ENCODE results near the gene MTMR11. TPM values are rescaled to one million over a fixed set of nuclear protein-coding genes. Genes with fewer than 3 reads are reported as not detected.

Gene MTMR11
- total RNA-seq, 1 experiment from 2014 or later = 10.5 TPM

DNA sequence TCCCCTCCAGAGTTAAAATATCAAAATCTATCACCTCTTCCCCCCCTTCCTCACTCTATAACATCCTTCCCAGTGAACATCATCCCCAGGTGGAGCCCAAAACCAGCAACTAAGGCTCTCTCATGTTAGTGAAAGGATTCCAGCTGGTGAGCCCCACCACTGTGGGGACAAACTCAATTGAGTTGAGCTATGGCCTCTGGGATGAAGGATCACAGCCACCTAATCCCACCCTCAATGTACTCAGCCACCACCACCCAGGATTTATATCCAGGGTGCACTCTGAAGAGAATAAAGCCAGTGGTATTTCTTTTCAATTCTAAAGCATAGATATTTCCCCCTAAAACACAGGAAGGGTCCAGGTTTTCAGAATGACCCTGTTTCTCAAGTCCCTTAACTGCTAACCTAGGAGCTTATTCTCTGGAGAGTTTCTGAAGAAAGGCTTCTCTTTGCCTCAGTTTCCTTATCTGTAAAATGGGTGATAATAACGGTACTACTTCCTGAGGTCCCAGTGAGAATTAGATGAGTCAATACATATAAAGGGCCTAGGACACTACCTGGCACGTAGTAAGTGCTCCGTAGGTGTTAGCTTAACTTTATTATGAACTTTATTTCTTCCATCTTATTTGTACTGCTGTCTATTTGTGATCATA, 53.0 kb downstream of the MTMR11 start:
- Histone ChIP-seq H3K79me2 (ENCODE audit: insufficient read depth, low read length) (no peaks in the 10 kb centered on the region), H3K9me2 (ENCODE audit: insufficient read depth) (no peaks in the 10 kb centered on the region), H4K20me1 (ENCODE audit: insufficient read depth) (no peaks in the 10 kb centered on the region), H3K27ac (ENCODE audit: low read depth, low read length) (peak overlapping the region; percentile 91; the same call in 1 of the 2 replicates), H3K36me3 (ENCODE audit: control insufficient read depth in 1 of 2, insufficient read depth in 2 of 2, low read length in 2 of 2) (no peaks in the 10 kb centered on the region), H2AFZ (ENCODE audit: low read depth, low read length, poor library complexity, severe bottlenecking) (no peak overlapping the region), H3K4me2 (ENCODE audit: low read length) (peak overlapping the region; percentile 91; the same call in 1 of the 2 replicates), H3K27me3 (ENCODE audit: insufficient read depth, low read length) (no peaks in the 10 kb centered on the region), H3K4me3 (replicated peaks in 1 of 2; ENCODE audit: low read depth in 1 of 2, low read length in 2 of 2) (no peak overlapping the region), H3K9ac (ENCODE audit: low read length) (no peak overlapping the region), H3K9me3 (ENCODE audit: control insufficient read depth in 1 of 2, insufficient read depth in 1 of 2, low read depth in 1 of 2, low read length in 2 of 2) (no peaks in the 10 kb centered on the region), H3K4me1 (ENCODE audit: control insufficient read depth in 1 of 2, insufficient read depth in 2 of 2, low read length in 2 of 2) (peaks cover 14 to 37% of the 10 kb centered on the region in 2 experiments)
- TF ChIP-seq TCF7L2 (IDR thresholded peaks at IDR 0.05; ENCODE audit: borderline replicate concordance, extremely low read depth, insufficient read depth, insufficient read length) (no peak), ZFX (IDR thresholded peaks at IDR 0.05) (no peak), EZH2phosphoT487 (IDR thresholded peaks at IDR 0.05; ENCODE audit: borderline replicate concordance) (no peak), SP1 (IDR thresholded peaks at IDR 0.05; ENCODE audit: low read depth) (no peak), ZNF274 (IDR thresholded peaks at IDR 0.05; ENCODE audit: low read depth, low read length) (no peak), EGR1 (IDR thresholded peaks at IDR 0.05; ENCODE audit: low read depth) (no peak), JUND (IDR thresholded peaks at IDR 0.05) (no peak), YY1 (IDR thresholded peaks at IDR 0.05; ENCODE audit: extremely low read depth, insufficient replicate concordance, low read depth, low read length) (no peak), RAD21 (IDR thresholded peaks at IDR 0.05; ENCODE audit: low read depth) (no peak), ELF1 (IDR thresholded peaks at IDR 0.05; ENCODE audit: borderline replicate concordance, low read depth) (no peak), CEBPB (IDR thresholded peaks at IDR 0.05; ENCODE audit: low read depth) (no peak), CBX3 (IDR thresholded peaks at IDR 0.05; ENCODE audit: low read depth) (no peak), EZH2 (IDR thresholded peaks at IDR 0.05) (no peak), SIN3A (IDR thresholded peaks at IDR 0.05; ENCODE audit: low read depth) (no peak), POLR2A (IDR thresholded peaks at IDR 0.05; ENCODE audit: borderline replicate concordance, extremely low read depth, insufficient read depth, insufficient read length) (no peak), SRF (IDR thresholded peaks at IDR 0.05; ENCODE audit: low read depth) (no peak), POLR2AphosphoS5 (IDR thresholded peaks at IDR 0.05; ENCODE audit: low read depth, low read length) (no peak)
- TF ChIP-seq, protein P1, sequence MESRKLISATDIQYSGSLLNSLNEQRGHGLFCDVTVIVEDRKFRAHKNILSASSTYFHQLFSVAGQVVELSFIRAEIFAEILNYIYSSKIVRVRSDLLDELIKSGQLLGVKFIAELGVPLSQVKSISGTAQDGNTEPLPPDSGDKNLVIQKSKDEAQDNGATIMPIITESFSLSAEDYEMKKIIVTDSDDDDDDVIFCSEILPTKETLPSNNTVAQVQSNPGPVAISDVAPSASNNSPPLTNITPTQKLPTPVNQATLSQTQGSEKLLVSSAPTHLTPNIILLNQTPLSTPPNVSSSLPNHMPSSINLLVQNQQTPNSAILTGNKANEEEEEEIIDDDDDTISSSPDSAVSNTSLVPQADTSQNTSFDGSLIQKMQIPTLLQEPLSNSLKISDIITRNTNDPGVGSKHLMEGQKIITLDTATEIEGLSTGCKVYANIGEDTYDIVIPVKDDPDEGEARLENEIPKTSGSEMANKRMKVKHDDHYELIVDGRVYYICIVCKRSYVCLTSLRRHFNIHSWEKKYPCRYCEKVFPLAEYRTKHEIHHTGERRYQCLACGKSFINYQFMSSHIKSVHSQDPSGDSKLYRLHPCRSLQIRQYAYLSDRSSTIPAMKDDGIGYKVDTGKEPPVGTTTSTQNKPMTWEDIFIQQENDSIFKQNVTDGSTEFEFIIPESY (IDR thresholded peaks at IDR 0.05; ENCODE audit: extremely low read depth, insufficient replicate concordance, low read length) = no peak
- TF ChIP-seq, protein P2, sequence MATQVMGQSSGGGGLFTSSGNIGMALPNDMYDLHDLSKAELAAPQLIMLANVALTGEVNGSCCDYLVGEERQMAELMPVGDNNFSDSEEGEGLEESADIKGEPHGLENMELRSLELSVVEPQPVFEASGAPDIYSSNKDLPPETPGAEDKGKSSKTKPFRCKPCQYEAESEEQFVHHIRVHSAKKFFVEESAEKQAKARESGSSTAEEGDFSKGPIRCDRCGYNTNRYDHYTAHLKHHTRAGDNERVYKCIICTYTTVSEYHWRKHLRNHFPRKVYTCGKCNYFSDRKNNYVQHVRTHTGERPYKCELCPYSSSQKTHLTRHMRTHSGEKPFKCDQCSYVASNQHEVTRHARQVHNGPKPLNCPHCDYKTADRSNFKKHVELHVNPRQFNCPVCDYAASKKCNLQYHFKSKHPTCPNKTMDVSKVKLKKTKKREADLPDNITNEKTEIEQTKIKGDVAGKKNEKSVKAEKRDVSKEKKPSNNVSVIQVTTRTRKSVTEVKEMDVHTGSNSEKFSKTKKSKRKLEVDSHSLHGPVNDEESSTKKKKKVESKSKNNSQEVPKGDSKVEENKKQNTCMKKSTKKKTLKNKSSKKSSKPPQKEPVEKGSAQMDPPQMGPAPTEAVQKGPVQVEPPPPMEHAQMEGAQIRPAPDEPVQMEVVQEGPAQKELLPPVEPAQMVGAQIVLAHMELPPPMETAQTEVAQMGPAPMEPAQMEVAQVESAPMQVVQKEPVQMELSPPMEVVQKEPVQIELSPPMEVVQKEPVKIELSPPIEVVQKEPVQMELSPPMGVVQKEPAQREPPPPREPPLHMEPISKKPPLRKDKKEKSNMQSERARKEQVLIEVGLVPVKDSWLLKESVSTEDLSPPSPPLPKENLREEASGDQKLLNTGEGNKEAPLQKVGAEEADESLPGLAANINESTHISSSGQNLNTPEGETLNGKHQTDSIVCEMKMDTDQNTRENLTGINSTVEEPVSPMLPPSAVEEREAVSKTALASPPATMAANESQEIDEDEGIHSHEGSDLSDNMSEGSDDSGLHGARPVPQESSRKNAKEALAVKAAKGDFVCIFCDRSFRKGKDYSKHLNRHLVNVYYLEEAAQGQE (IDR thresholded peaks at IDR 0.05; ENCODE audit: low read depth) = no peak
- TF ChIP-seq, protein P3, sequence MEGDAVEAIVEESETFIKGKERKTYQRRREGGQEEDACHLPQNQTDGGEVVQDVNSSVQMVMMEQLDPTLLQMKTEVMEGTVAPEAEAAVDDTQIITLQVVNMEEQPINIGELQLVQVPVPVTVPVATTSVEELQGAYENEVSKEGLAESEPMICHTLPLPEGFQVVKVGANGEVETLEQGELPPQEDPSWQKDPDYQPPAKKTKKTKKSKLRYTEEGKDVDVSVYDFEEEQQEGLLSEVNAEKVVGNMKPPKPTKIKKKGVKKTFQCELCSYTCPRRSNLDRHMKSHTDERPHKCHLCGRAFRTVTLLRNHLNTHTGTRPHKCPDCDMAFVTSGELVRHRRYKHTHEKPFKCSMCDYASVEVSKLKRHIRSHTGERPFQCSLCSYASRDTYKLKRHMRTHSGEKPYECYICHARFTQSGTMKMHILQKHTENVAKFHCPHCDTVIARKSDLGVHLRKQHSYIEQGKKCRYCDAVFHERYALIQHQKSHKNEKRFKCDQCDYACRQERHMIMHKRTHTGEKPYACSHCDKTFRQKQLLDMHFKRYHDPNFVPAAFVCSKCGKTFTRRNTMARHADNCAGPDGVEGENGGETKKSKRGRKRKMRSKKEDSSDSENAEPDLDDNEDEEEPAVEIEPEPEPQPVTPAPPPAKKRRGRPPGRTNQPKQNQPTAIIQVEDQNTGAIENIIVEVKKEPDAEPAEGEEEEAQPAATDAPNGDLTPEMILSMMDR (IDR thresholded peaks at IDR 0.05 in 2 of 3, conservative IDR thresholded peaks at IDR 0.05 in 1 of 3; ENCODE audit: borderline replicate concordance in 1 of 3, insufficient read depth in 1 of 3, low read depth in 2 of 3, low read length in 2 of 3) = no peak
- CTCF ChIA-PET = interaction anchor here (1.1 kb wide), 1 partner anchor 303 kb away, joined by 3 read pairs; no protein-coding TSS in a partner anchor
- DNase-seq (ENCODE audit: low read depth, low spot score) (no peak), ATAC-seq (no peak)
- BruUV-seq (replicated peaks) = no TSS peak
- intact Hi-C loops (cut with micrococcal nuclease) = no loop called here
- RAD21 ChIA-PET (ENCODE audit: low non-redundant PET in 1 of 2, low total read pairs in 2 of 2, uncharacterized antibody in 2 of 2, unreplicated experiment in 2 of 2) = no interaction called here
- POLR2A ChIA-PET = interaction anchor here (1.4 to 5.4 kb wide), 2 partner anchors 34 to 40 kb away, joined by 4 to 37 read pairs; no protein-coding TSS in a partner anchor

Measured in HCT116 (cell line).